ENCODE results near the gene TNFRSF8. TPM values are rescaled to one million over a fixed set of nuclear protein-coding genes. Genes with fewer than 3 reads are reported as not detected.

TNFRSF8 gene
- total RNA-seq, 5 donors from 2014 or later (not counting 1 experiment from before 2014, with no cell fraction given): 0.20 to 0.53 (median 0.33) TPM; not detected in 1

- H3K4me1 ChIP-seq (ENCODE audit: control insufficient read depth in 1 of 2, extremely low read depth in 1 of 2, insufficient read depth in 2 of 2, low read length in 2 of 2): no peaks in the 10 kb centered on the region
- Mint-ChIP-seq H3K27ac (no peak overlapping the region), H3K27me3 (no peaks in the 10 kb centered on the region), H3K4me1 (peaks cover 2 to 10% (median 8%) of the 10 kb centered on the region in 3 donors), H3K36me3 (no peaks in the 10 kb centered on the region), H3K9me3 (no peaks in the 10 kb centered on the region), H3K4me3 (no peak overlapping the region)
- H3K27ac ChIP-seq (ENCODE audit: low read length): no peak overlapping the region
- ATAC-seq (replicated peaks in 1 of 4): no peak
- H3K9me3 ChIP-seq: no peaks in the 10 kb centered on the region
- ChIA-PET POLR2A (no interaction called here), CTCF (interaction anchor here in 1 of 2 donors (1.4 kb wide), 1 partner anchor 10 kb away, joined by 4 read pairs; no protein-coding TSS in a partner anchor)
- H3K36me3 ChIP-seq (ENCODE audit: control insufficient read depth in 2 of 2, extremely low read depth in 1 of 2, insufficient read depth in 1 of 2, low read length in 1 of 2): no peaks in the 10 kb centered on the region
- no peak overlapping the region for H3K4me3 ChIP-seq (ENCODE audit: control insufficient read depth in 1 of 2, extremely low read depth in 1 of 2, low read length in 1 of 2)
- no peaks in the 10 kb centered on the region for H3K27me3 ChIP-seq (replicated peaks in 1 of 2; ENCODE audit: control insufficient read depth in 2 of 2, extremely low read depth in 1 of 2, insufficient read depth in 2 of 2, low read length in 1 of 2)
- 100% methylated on average over 3 of the region's 5 CpGs for WGBS (ENCODE audit: insufficient coverage)
- no peak for DNase-seq
Observed at GRCh38 chr1:12112711-12113161, 49.6 kb downstream of the TNFRSF8 start.

GRCh38 chr1:12113433-12114339 lies 50.6 kb downstream of the TNFRSF8 start:
- no peaks in the 10 kb centered on the region for H3K27me3 Mint-ChIP-seq
- POLR2A ChIA-PET: no interaction called here
- no peaks in the 10 kb centered on the region for H3K4me1 ChIP-seq (ENCODE audit: control insufficient read depth in 1 of 2, extremely low read depth in 1 of 2, insufficient read depth in 2 of 2, low read length in 2 of 2)

GRCh38 chr1:12114340-12114683 lies 51.2 kb downstream of the TNFRSF8 start:
- no peaks in the 10 kb centered on the region for H3K36me3 ChIP-seq (ENCODE audit: control insufficient read depth in 2 of 2, extremely low read depth in 1 of 2, insufficient read depth in 1 of 2, low read length in 1 of 2)
- H3K27ac Mint-ChIP-seq: no peak overlapping the region
- WGBS (ENCODE audit: insufficient coverage): 92% methylated on average over 2 of the region's 6 CpGs
- H3K9me3 Mint-ChIP-seq: no peaks in the 10 kb centered on the region
- H3K9me3 ChIP-seq: no peaks in the 10 kb centered on the region
- DNase-seq (no peak), ATAC-seq (replicated peaks in 1 of 4) (no peak)
- no peak overlapping the region for H3K4me3 Mint-ChIP-seq
- CTCF ChIA-PET: interaction anchor here (0.5 to 1.4 kb wide), 3 partner anchors 9 to 91 kb away, joined by 4 to 8 read pairs (median 5); no protein-coding TSS in a partner anchor
- H3K4me1 ChIP-seq (ENCODE audit: control insufficient read depth in 1 of 2, extremely low read depth in 1 of 2, insufficient read depth in 2 of 2, low read length in 2 of 2): no peaks in the 10 kb centered on the region
- peaks cover 4 to 10% (median 8%) of the 10 kb centered on the region in 3 donors for H3K4me1 Mint-ChIP-seq
- H3K27me3 Mint-ChIP-seq: no peaks in the 10 kb centered on the region
- POLR2A ChIA-PET: no interaction called here
- no peaks in the 10 kb centered on the region for H3K27me3 ChIP-seq (replicated peaks in 1 of 2; ENCODE audit: control insufficient read depth in 2 of 2, extremely low read depth in 1 of 2, insufficient read depth in 2 of 2, low read length in 1 of 2)
- H3K4me3 ChIP-seq (ENCODE audit: control insufficient read depth in 1 of 2, extremely low read depth in 1 of 2, low read length in 1 of 2): no peak overlapping the region
- no peaks in the 10 kb centered on the region for H3K36me3 Mint-ChIP-seq
- no peak overlapping the region for H3K27ac ChIP-seq (ENCODE audit: low read length)

More at GRCh38 chr1:12113433-12114339, 50.6 kb downstream of the TNFRSF8 start:
- Mint-ChIP-seq H3K4me1 (peaks cover 4 to 10% (median 8%) of the 10 kb centered on the region in 3 donors), H3K9me3 (no peaks in the 10 kb centered on the region), H3K4me3 (no peak overlapping the region), H3K36me3 (no peaks in the 10 kb centered on the region), H3K27ac (peak overlapping the region in 1 of 2 donors; percentile 25)
- Histone ChIP-seq H3K27ac (ENCODE audit: low read length) (no peak overlapping the region), H3K36me3 (ENCODE audit: control insufficient read depth in 2 of 2, extremely low read depth in 1 of 2, insufficient read depth in 1 of 2, low read length in 1 of 2) (no peaks in the 10 kb centered on the region), H3K4me3 (ENCODE audit: control insufficient read depth in 1 of 2, extremely low read depth in 1 of 2, low read length in 1 of 2) (no peak overlapping the region), H3K9me3 (no peaks in the 10 kb centered on the region), H3K27me3 (replicated peaks in 1 of 2; ENCODE audit: control insufficient read depth in 2 of 2, extremely low read depth in 1 of 2, insufficient read depth in 2 of 2, low read length in 1 of 2) (no peaks in the 10 kb centered on the region)
- DNase-seq (no peak), ATAC-seq (replicated peaks in 1 of 4) (no peak)
- 100% methylated on average over 3 of the region's 7 CpGs for WGBS (ENCODE audit: insufficient coverage)
- CTCF ChIA-PET: interaction anchor here in 1 of 2 donors (0.6 to 1.4 kb wide), 2 partner anchors 9 to 22 kb away, joined by 4 read pairs; no protein-coding TSS in a partner anchor

GRCh38 chr1:12114916-12115315 lies 51.8 kb downstream of the TNFRSF8 start:
- H3K36me3 ChIP-seq (ENCODE audit: control insufficient read depth in 2 of 2, extremely low read depth in 1 of 2, insufficient read depth in 1 of 2, low read length in 1 of 2): no peaks in the 10 kb centered on the region
- Mint-ChIP-seq H3K27ac (no peak overlapping the region), H3K4me3 (no peak overlapping the region), H3K27me3 (no peaks in the 10 kb centered on the region), H3K4me1 (peaks cover 4 to 12% (median 8%) of the 10 kb centered on the region in 3 donors), H3K36me3 (no peaks in the 10 kb centered on the region), H3K9me3 (peaks cover 0 to under 1% (median 0%) of the 10 kb centered on the region in 3 donors)
- ATAC-seq (replicated peaks in 1 of 4) (no peak), DNase-seq (no peak)
- WGBS (ENCODE audit: insufficient coverage): no CpG with 5 or more reads among the region's 9 CpGs
- ChIA-PET CTCF (interaction anchor here (0.5 to 0.7 kb wide), 2 partner anchors 41 to 90 kb away, joined by 5 to 8 read pairs; no protein-coding TSS in a partner anchor), POLR2A (no interaction called here)
- no peaks in the 10 kb centered on the region for H3K4me1 ChIP-seq (ENCODE audit: control insufficient read depth in 1 of 2, extremely low read depth in 1 of 2, insufficient read depth in 2 of 2, low read length in 2 of 2)
- no peaks in the 10 kb centered on the region for H3K9me3 ChIP-seq
- no peak overlapping the region for H3K4me3 ChIP-seq (ENCODE audit: control insufficient read depth in 1 of 2, extremely low read depth in 1 of 2, low read length in 1 of 2)
- H3K27me3 ChIP-seq (replicated peaks in 1 of 2; ENCODE audit: control insufficient read depth in 2 of 2, extremely low read depth in 1 of 2, insufficient read depth in 2 of 2, low read length in 1 of 2): no peaks in the 10 kb centered on the region
- no peak overlapping the region for H3K27ac ChIP-seq (ENCODE audit: low read length)

GRCh38 chr1:12121212-12122003 lies 58.3 kb downstream of the TNFRSF8 start:
- POLR2A ChIA-PET: no interaction called here

GRCh38 chr1:12123172-12123571 lies 60.1 kb downstream of the TNFRSF8 start:
- H3K27me3 Mint-ChIP-seq: no peaks in the 10 kb centered on the region
- peaks cover 19 to 46% of the 10 kb centered on the region in 2 experiments for H3K4me1 ChIP-seq (ENCODE audit: control insufficient read depth in 1 of 2, extremely low read depth in 1 of 2, insufficient read depth in 2 of 2, low read length in 2 of 2)
- no peaks in the 10 kb centered on the region for H3K36me3 Mint-ChIP-seq
- peaks cover 0 to 5% (median 4%) of the 10 kb centered on the region in 3 donors for H3K9me3 Mint-ChIP-seq
- H3K27ac Mint-ChIP-seq: no peak overlapping the region
- ChIA-PET POLR2A (no interaction called here), CTCF (interaction anchor here (0.6 to 6.7 kb wide), 8 partner anchors 10 to 153 kb away, joined by 3 to 74 read pairs (median 4); no protein-coding TSS in a partner anchor)
- H3K4me1 Mint-ChIP-seq: peaks cover 45 to 54% (median 49%) of the 10 kb centered on the region in 3 donors
- WGBS (ENCODE audit: insufficient coverage): 86% methylated on average over 7 of the region's 8 CpGs
- no peaks in the 10 kb centered on the region for H3K36me3 ChIP-seq (ENCODE audit: control insufficient read depth in 2 of 2, extremely low read depth in 1 of 2, insufficient read depth in 1 of 2, low read length in 1 of 2)
- H3K27me3 ChIP-seq (replicated peaks in 1 of 2; ENCODE audit: control insufficient read depth in 2 of 2, extremely low read depth in 1 of 2, insufficient read depth in 2 of 2, low read length in 1 of 2): peaks cover 0 to 4% of the 10 kb centered on the region in 2 experiments
- no peak overlapping the region for H3K4me3 Mint-ChIP-seq
- H3K9me3 ChIP-seq: no peaks in the 10 kb centered on the region
- ATAC-seq (replicated peaks in 1 of 4): no peak
- no peak overlapping the region for H3K4me3 ChIP-seq (ENCODE audit: control insufficient read depth in 1 of 2, extremely low read depth in 1 of 2, low read length in 1 of 2)
- H3K27ac ChIP-seq (ENCODE audit: low read length): no peak overlapping the region
- no peak for DNase-seq

More at GRCh38 chr1:12121212-12122003, 58.3 kb downstream of the TNFRSF8 start:
- Histone ChIP-seq H3K27ac (ENCODE audit: low read length) (no peak overlapping the region), H3K9me3 (no peaks in the 10 kb centered on the region), H3K4me3 (ENCODE audit: control insufficient read depth in 1 of 2, extremely low read depth in 1 of 2, low read length in 1 of 2) (no peak overlapping the region), H3K36me3 (ENCODE audit: control insufficient read depth in 2 of 2, extremely low read depth in 1 of 2, insufficient read depth in 1 of 2, low read length in 1 of 2) (no peaks in the 10 kb centered on the region), H3K4me1 (ENCODE audit: control insufficient read depth in 1 of 2, extremely low read depth in 1 of 2, insufficient read depth in 2 of 2, low read length in 2 of 2) (peaks cover 19 to 30% of the 10 kb centered on the region in 2 experiments), H3K27me3 (replicated peaks in 1 of 2; ENCODE audit: control insufficient read depth in 2 of 2, extremely low read depth in 1 of 2, insufficient read depth in 2 of 2, low read length in 1 of 2) (peaks cover 0 to 4% of the 10 kb centered on the region in 2 experiments)
- peaks cover 0 to 5% (median 4%) of the 10 kb centered on the region in 3 donors for H3K9me3 Mint-ChIP-seq
- H3K27me3 Mint-ChIP-seq: no peaks in the 10 kb centered on the region
- peak overlapping the region in 1 of 3 donors; percentile 40 for H3K4me3 Mint-ChIP-seq
- WGBS (ENCODE audit: insufficient coverage): 82% methylated on average over 5 of the region's 12 CpGs
- H3K27ac Mint-ChIP-seq: peak overlapping the region in 1 of 2 donors; percentile 38
- peak; percentile 43 to 74 (median 60) for ATAC-seq (replicated peaks in 1 of 4)
- no peaks in the 10 kb centered on the region for H3K36me3 Mint-ChIP-seq
- peaks cover 30 to 41% (median 37%) of the 10 kb centered on the region in 3 donors for H3K4me1 Mint-ChIP-seq
- DNase-seq: peak in 8 of 35 experiments; percentile 5 to 42 (median 22)
- CTCF ChIA-PET: interaction anchor here (0.6 to 6.7 kb wide), 7 partner anchors 66 to 537 kb away, joined by 3 to 74 read pairs (median 3); no protein-coding TSS in a partner anchor
